ENCODE measurements around the gene AOX1. TPM values are rescaled to one million over a fixed set of nuclear protein-coding genes. Genes with fewer than 3 reads are reported as not detected.
A peak's percentile ranks its signal among the peaks of the same experiment; 100 is the strongest.

The AOX1 gene
- total and polyA plus RNA-seq, 2 of the 8 experiments (the other 6 are each of a cell fraction or from before 2014, with no cell fraction given), result 5.6 to 8.3 TPM

GRCh38 chr2:200670313-200670712 is 84.5 kb downstream of the AOX1 start:
- Histone ChIP-seq H4K91ac (replicated peaks; ENCODE audit: insufficient read length, low read length) (no peak overlapping the region), H3K27me3 (replicated peaks in 1 of 4; ENCODE audit: control insufficient read depth in 3 of 4, extremely low read depth in 1 of 4, insufficient read depth in 3 of 4, low read length in 3 of 4) (no peaks in the 10 kb centered on the region), H3K79me1 (ENCODE audit: low read depth, low read length) (no peaks in the 10 kb centered on the region), H4K20me1 (replicated peaks in 1 of 2; ENCODE audit: control insufficient read depth in 1 of 2, insufficient read depth in 2 of 2, low read length in 2 of 2) (no peaks in the 10 kb centered on the region), H3K36me3 (ENCODE audit: control insufficient read depth in 2 of 4, insufficient read depth in 4 of 4, low read length in 3 of 4) (no peaks in the 10 kb centered on the region), H3K4me1 (replicated peaks in 1 of 4; ENCODE audit: control insufficient read depth in 3 of 4, insufficient read depth in 4 of 4, low read length in 3 of 4) (no peaks in the 10 kb centered on the region), H3K56ac (replicated peaks; ENCODE audit: insufficient read length, low read depth, low read length) (no peak overlapping the region), H3K27ac (ENCODE audit: low read depth, low read length) (no peak overlapping the region), H3K4me2 (ENCODE audit: insufficient read depth in 1 of 2, low read depth in 2 of 2, low read length in 2 of 2) (no peak overlapping the region), H4K5ac (ENCODE audit: insufficient read length, low read depth, low read length) (no peak overlapping the region), H2AFZ (ENCODE audit: low read length) (no peak overlapping the region), H3K23ac (ENCODE audit: insufficient read length) (no peak overlapping the region), H4K8ac (ENCODE audit: extremely low read depth, insufficient read depth, low read length) (no peak overlapping the region), H2BK12ac (ENCODE audit: low read depth, low read length) (no peak overlapping the region), H3K23me2 (ENCODE audit: low read depth, low read length) (no peaks in the 10 kb centered on the region), H3K79me2 (ENCODE audit: control insufficient read depth in 1 of 2, insufficient read depth in 2 of 2, low read length in 2 of 2) (no peaks in the 10 kb centered on the region), H2BK120ac (replicated peaks; ENCODE audit: low read depth, low read length) (no peak overlapping the region), H3K14ac (ENCODE audit: insufficient read length) (no peak overlapping the region), H2BK5ac (ENCODE audit: low read depth, low read length) (no peak overlapping the region), H3K4me3 (ENCODE audit: extremely low read depth in 1 of 4, insufficient read depth in 2 of 4, low read depth in 3 of 4, low read length in 4 of 4) (no peak overlapping the region), H3K4ac (replicated peaks; ENCODE audit: insufficient read length, low read depth, low read length) (no peak overlapping the region), H2AK5ac (ENCODE audit: low read depth, low read length) (no peak overlapping the region), H2BK20ac (ENCODE audit: low read length) (no peak overlapping the region), H3K18ac (ENCODE audit: extremely low read depth, low read length) (no peak overlapping the region), H2BK15ac (ENCODE audit: low read length) (no peak overlapping the region), H3K9me3 (ENCODE audit: insufficient read depth in 2 of 2, low read depth in 1 of 2, low read length in 1 of 2) (no peaks in the 10 kb centered on the region), H3K9ac (replicated peaks in 1 of 4; ENCODE audit: extremely low read depth in 1 of 4, low read depth in 3 of 4, low read length in 3 of 4) (no peak overlapping the region)
- FAIRE-seq, result no peak
- ChIA-PET CTCF (ENCODE audit: partially characterized antibody) (interaction anchor here (1.5 kb wide), 1 partner anchor 65 kb away, joined by 3 read pairs; no protein-coding TSS in a partner anchor), POLR2A (ENCODE audit: partially characterized antibody) (no interaction called here)
- no peak for DNase-seq (ENCODE audit: low read depth in 1 of 2, low spot score in 2 of 2)
- WGBS, 2 experiments (ENCODE audit: extremely low coverage in 1 of 2, insufficient coverage in 1 of 2, insufficient read length in 1 of 2, insufficient replicate concordance in 2 of 2, low coverage in 1 of 2, low lambda C conversion rate in 2 of 2, missing lambda C conversion rate in 1 of 2), result 86% methylated on average over 4 of the region's 4 CpGs; no CpG with 5 or more reads in 1 of the 2 experiments
- TF ChIP-seq EP300 (IDR thresholded peaks at IDR 0.05; ENCODE audit: borderline replicate concordance in 1 of 2, low read depth in 2 of 2, low read length in 2 of 2), result no peak
- no peak for TF ChIP-seq SP4 (IDR thresholded peaks at IDR 0.05; ENCODE audit: low read length)
- TF ChIP-seq SIX5 (IDR thresholded peaks at IDR 0.05; ENCODE audit: low read depth, low read length), result no peak
- TF ChIP-seq SRF (IDR thresholded peaks at IDR 0.05; ENCODE audit: low read depth, low read length), result no peak
- no peak for TF ChIP-seq SAP30 (IDR thresholded peaks at IDR 0.05; ENCODE audit: insufficient read depth, insufficient replicate concordance, low read length)
- no peak for TF ChIP-seq POU5F1 (IDR thresholded peaks at IDR 0.05; ENCODE audit: low read depth, low read length)
- no peak for TF ChIP-seq SUZ12 (IDR thresholded peaks at IDR 0.05; ENCODE audit: low read length)
- TF ChIP-seq CTCF (IDR thresholded peaks at IDR 0.05; ENCODE audit: control extremely low read depth in 1 of 3, insufficient read depth in 1 of 3, low read depth in 1 of 3, low read length in 3 of 3), result peak in 2 of 3 experiments; percentile 9 to 34; a peak in 2 of 4 replicates
- peak; percentile 20 to 45; a peak in 3 of 4 replicates for TF ChIP-seq RAD21 (IDR thresholded peaks at IDR 0.05 in 1 of 2, conservative IDR thresholded peaks at IDR 0.05 in 1 of 2; ENCODE audit: low read depth in 2 of 2, low read length in 2 of 2)
- no peak for TF ChIP-seq RNF2 (IDR thresholded peaks at IDR 0.05; ENCODE audit: borderline replicate concordance, low read depth, low read length, missing control alignments, poor library complexity, severe bottlenecking)
- TF ChIP-seq NRF1 (IDR thresholded peaks at IDR 0.05; ENCODE audit: low read depth, low read length), result no peak
